RPMI7951 (cell line): ENCODE results near the gene CYSLTR1. TPM values are rescaled to one million over a fixed set of nuclear protein-coding genes. Genes with fewer than 3 reads are reported as not detected.
"Not testable (repeated sequence)": the region's sequence is repeated elsewhere in the genome, so short reads cannot be mapped to it uniquely, and the experiment has no call there.

Source experiments
- DNase-seq: peaks from one replicate; pipeline ENCODE4 v3.0.0-alpha.2; 2012; ENCODE audit warnings: low read depth
- total RNA-seq: library from RNA; depleted of rRNA; stranded (reverse); fragments of >200 nt; shearing (Covaris generic); gene quantifications from 2 replicates; pipeline ENCODE4 v1.2.3, GENCODE V29; 2014; rRNA removed

CYSLTR1 gene
- total RNA-seq, result not detected in 2 replicates

DNA sequence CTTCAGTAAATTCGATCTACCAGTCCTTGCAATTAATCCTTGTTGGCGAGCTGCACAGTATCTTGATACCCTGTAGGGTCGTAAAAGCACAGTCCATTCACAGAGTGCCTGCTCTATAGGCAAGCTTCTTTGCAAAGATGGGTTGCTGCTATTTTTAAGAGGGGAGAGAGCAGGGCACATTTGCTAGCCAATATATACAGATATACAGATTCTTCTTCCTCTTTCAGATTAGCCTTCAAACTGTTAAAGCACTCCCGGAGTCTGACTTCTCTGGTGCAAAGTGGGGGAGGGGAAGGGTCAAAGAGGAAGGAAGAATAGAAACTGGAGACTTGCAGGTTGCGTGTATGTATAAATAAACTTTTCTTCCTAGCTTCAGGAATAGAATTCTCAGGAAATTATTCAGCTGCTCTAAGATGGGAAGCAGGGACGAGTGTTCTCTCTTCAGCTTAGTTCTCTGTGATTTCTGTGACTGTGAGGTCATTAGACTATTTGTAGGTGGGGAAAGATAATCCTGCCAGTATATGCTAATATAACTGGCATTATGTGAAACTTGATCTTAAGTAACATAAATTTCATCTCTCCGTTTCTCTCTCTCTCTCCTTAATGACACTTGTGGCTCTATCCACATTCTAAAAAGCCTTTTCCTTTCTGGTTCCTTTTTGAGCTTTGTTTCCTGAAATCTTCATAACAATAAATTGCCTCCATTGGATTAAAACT, at the start of gene CYSLTR1:
TSS of gene CYSLTR1 (minus strand) at position 242 of the 717 bp plus-strand sequence. CDS start 53,865 bp downstream, outside the sequence.
- no peak for DNase-seq

GRCh38 chrX:78377186-78377585, 49.8 kb upstream of the CYSLTR1 start:
- DNase-seq, result no peak

- peak; percentile 53 for DNase-seq
These were observed 48.5 kb upstream of the CYSLTR1 start for GRCh38 chrX:78375894-78376293.

GRCh38 chrX:78366576-78366975, 39.2 kb upstream of the CYSLTR1 start:
- no peak for DNase-seq

DNA sequence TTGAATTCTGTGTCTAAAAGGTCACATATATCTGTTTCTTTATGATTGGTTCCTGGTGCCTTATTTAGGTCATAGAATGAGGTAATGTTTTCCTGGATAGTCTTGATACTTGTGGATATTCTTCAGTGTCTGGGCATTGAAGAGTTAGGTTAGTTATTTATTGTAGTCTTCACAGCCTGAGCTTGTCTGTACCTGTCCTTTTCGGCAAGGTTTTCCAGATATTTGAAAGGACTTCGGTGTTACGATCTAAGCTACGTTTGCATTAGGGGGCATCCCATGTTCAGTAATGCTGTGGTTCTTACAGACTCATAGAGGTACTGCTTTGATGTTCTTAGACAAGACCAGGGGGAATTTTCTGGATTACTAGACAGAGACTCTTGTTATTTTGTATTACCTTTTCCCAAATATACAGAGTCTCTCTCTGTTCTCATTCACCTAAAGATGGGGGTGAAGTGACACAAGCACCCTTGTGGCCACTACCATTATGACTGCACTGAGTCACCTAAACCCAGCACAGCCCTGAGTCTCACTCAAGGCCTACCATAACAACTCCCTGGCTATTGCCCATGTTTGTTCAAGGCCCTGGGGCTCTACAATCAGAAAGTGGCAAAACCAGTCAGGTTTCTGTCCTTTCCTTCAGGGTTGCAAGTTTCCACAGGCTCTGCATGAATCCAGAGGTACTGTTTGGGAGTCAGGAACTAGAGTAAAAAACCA, 30.1 kb upstream of the CYSLTR1 start:
- no peak for DNase-seq

DNA sequence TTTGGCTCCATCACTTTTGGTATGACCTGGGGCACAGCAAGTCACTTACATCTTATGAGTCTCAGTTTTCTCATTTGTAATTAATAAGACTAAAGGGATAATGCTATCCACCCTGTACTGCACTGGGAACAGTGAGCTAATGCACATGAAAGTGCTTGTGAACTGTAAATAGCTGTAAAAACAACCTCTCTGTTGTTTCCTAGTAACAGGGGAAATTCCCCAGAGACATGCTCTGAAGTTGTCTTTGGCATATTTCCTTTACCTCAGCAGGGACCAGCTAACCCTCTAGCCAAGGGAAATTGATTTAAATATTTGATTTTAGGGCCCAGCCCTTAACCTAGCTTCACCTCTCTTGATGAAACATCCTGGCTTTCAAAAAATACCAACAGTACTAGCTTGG, 6.1 kb upstream of the CYSLTR1 start:
- no peak for DNase-seq

- no peak for DNase-seq
These were observed 4.3 kb upstream of the CYSLTR1 start for GRCh38 chrX:78331708-78332107.

GRCh38 chrX:78330540-78330939, 3.1 kb upstream of the CYSLTR1 start:
- no peak for DNase-seq

- no peak for DNase-seq
These were observed 2.7 kb upstream of the CYSLTR1 start for GRCh38 chrX:78330068-78330467.

DNA sequence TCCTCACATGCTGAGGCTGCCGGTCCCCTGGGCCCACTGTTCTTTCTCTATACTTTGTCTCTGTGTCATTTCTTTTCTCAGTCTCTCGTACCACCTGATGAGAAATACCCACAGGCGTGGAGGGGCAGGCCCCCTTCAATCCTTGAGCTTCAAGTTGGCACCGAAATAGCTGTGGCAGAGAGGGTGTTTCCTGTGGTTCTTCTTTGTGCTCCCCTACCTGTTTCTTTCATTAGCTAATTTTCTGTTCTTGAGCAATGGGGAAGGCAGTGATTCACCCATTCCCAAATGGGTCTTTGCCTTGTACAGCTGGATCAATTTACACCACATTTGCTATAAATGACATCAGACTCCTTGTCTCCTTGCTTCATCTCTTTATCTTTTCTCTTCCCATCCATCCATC, 2.1 kb upstream of the CYSLTR1 start:
- no peak for DNase-seq

GRCh38 chrX:78326401-78326800, 1.0 kb downstream of the CYSLTR1 start:
- no peak for DNase-seq

- no peak for DNase-seq
These were observed 4.5 kb downstream of the CYSLTR1 start for GRCh38 chrX:78322863-78323262.

DNA sequence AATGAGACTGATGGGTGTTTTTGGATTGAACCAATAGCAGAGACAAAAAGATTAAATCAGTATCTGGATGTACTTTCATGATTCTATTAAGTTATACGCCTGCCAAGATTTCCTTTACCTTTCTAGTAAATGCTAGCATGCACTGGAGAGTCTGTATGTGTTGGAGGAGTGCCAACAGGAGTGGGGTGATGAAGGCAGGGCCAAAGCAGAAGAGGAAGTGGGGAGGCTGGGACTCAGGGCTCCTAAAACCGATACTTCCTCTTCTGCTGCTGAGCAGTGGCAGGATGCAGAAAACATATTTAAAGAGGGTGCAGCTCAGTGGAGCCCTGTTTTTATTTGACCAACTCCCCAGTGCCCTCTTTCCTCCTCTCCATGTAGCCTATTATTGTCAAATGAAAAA, 5.6 kb downstream of the CYSLTR1 start:
- DNase-seq, result no peak

DNA sequence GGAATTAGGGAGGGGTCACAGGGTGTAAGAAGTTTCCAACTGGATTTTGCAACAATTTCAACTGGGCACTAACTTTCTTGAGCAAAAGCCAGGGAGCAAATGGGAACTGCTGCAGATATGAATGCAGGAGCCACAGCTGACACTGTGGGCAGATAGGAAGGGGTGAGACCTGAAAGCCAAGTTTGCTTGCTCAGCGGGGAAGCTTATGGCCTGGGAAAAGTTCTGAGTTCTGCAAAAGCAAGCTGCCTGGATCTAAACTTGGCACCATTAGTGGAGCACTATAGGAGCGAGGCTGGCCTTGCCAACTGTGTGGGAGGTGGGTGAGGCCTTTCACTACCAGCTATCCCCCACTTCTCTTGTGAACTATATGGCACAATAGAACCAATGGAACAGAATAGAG, 11.1 kb downstream of the CYSLTR1 start:
- no peak for DNase-seq

GRCh38 chrX:78315745-78316144, 11.7 kb downstream of the CYSLTR1 start:
- DNase-seq, result no peak

GRCh38 chrX:78314561-78314960, 12.8 kb downstream of the CYSLTR1 start:
- no peak for DNase-seq

DNA sequence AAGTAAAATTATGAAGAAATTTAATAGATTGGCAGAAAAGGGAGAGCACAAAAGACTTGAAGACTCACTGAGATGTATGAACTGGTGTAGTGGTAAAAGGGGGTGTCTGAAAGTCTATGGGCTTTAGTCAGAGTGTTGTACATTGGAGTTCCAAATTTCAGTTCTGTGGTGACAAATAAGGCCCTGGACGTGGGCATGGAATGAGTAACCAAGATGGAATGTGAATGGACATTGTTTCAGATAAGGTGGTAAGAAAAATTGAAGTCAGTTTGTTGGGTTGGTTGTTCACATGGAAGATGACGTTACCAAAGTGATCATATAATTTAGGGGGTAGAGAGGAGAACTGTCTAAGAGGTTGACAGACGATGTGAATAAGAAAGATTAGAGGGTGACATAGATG, 13.9 kb downstream of the CYSLTR1 start:
- DNase-seq, result no peak

DNA sequence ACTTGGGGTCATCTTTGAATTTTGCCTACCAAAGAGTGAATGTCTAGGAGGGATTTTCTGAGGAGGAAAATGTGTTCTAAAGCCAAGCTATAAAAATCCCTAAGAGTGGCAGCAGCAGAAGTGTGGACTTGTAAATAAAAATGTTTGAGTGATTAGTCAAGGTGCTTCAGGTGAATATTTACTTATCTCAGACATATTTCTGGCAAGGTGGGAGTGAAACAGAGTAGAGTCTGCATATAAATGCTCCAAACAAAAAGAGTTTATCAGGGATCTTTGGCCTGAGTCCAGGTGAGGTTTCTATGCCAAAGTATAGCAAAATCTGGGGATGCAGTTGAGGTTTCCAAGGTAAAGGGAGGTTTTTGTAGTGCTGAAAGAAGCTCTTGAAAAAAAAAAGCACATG, 19.7 kb downstream of the CYSLTR1 start:
- DNase-seq, result no peak

GRCh38 chrX:78303086-78303485, 24.3 kb downstream of the CYSLTR1 start:
- DNase-seq, result no peak

DNA sequence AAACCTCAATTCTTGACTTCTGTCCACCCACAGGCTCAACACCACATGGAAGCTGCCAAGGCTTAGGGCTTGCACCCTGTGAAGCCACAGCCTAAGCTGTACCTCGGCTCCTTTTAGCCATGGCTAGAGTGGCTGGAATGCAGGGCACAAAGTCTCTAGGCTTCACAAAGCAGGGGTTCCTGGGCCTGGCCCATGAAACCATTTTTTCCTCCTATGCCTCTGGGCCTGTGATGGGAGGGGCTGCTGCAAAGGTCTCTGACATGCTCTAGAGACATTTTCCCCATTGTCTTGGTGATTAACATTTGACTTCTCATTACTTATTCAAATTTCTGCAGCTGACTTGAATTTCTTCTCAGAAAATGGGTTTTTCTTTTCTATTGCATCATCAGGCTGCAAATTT, 26.5 kb downstream of the CYSLTR1 start:
- not testable (repeated sequence) for DNase-seq

- DNase-seq, result no peak
These were observed 43.9 kb downstream of the CYSLTR1 start for GRCh38 chrX:78283511-78283910.

DNA sequence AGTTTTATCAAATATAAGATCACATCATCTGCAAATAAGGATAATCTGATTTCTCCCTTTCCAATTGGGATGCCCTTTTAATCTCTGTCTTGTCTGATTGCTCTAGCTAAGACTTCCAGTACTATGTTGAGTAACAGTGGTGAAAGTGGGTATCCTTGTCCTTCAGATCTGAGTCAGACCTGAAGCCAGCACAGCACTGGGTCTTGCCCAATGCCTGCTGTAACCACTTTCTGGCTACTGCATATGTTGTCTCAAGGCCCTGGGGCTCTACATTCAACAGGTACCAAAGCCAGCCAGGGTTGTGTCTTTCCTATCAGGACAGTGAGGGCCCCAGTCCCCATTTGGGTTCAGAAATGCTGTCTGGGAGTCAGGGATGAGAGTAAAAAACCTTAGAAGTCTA, 90.3 kb downstream of the CYSLTR1 start:
- DNase-seq, result no peak

DNA sequence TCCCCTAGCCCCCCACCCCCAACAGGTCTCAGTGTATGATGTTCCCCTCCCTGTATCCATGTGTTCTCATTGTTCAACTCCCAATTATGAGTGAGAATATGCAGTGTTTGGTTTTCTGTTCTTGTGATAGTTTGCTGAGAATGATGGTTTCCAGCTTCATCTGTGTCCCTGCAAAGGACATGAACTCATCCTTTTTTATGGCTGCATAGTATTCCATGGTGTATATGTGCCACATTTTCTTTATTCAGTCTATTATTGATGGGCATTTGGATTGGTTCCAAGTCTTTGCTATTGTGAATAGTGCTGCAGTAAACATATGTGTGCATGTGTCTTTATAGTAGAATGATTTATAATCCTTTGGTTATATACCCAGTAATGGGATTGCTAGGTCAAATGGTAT, 101.4 kb downstream of the CYSLTR1 start:
- DNase-seq, result not testable (repeated sequence)
